Stimulated activated CD8-positive, alpha-beta memory T cell treated with anti-CD3 and anti-CD28 coated beads, Interleukin-15, amount 100 ng/mL, for 48 hours (primary cell): ENCODE measurements around the gene RGS3.
"Not testable (repeated sequence)": the region's sequence is repeated elsewhere in the genome, so short reads cannot be mapped to it uniquely, and the experiment has no call there.

Source experiments
- DNase-seq, 2 donors: peaks; one replicate each; pipeline ENCODE4 v3.0.0-alpha.2; 2020; ENCODE audit warnings: low read depth in 2 of 2

RGS3 gene

GRCh38 chr9:113488490-113488889, 25.0 kb downstream of the RGS3 start:
- no peak for DNase-seq

- DNase-seq: not testable (repeated sequence)
Measured at GRCh38 chr9:113491147-113491546, 27.6 kb downstream of the RGS3 start.

- no peak for DNase-seq
Measured at GRCh38 chr9:113492343-113493202, 29.0 kb downstream of the RGS3 start.

GRCh38 chr9:113493203-113493520, 29.6 kb downstream of the RGS3 start:
- no peak for DNase-seq

GRCh38 chr9:113495526-113495925, 32.0 kb downstream of the RGS3 start:
- no peak for DNase-seq

GRCh38 chr9:113497051-113497450, 33.5 kb downstream of the RGS3 start:
- DNase-seq: no peak

GRCh38 chr9:113499153-113499875, 35.8 kb downstream of the RGS3 start:
- DNase-seq: no peak

GRCh38 chr9:113499876-113500497, 36.5 kb downstream of the RGS3 start:
- no peak for DNase-seq

GRCh38 chr9:113501129-113501686, 37.7 kb downstream of the RGS3 start:
- DNase-seq: no peak

GRCh38 chr9:113501852-113502251, 38.3 kb downstream of the RGS3 start:
- no peak for DNase-seq

- no peak for DNase-seq
Measured at GRCh38 chr9:113502427-113503034, 39.0 kb downstream of the RGS3 start.

- no peak for DNase-seq
Measured at GRCh38 chr9:113503131-113503541, 39.6 kb downstream of the RGS3 start.

- no peak for DNase-seq
Measured at GRCh38 chr9:113503613-113504211, 40.2 kb downstream of the RGS3 start.

GRCh38 chr9:113504725-113505590, 41.4 kb downstream of the RGS3 start:
- no peak for DNase-seq

GRCh38 chr9:113506090-113506589, 42.6 kb downstream of the RGS3 start:
- DNase-seq: no peak

GRCh38 chr9:113507256-113507655, 43.7 kb downstream of the RGS3 start:
- DNase-seq: no peak

GRCh38 chr9:113508111-113508749, 44.7 kb downstream of the RGS3 start:
- no peak for DNase-seq

GRCh38 chr9:113509463-113509862, 45.9 kb downstream of the RGS3 start:
- DNase-seq: no peak

- no peak for DNase-seq
Measured at GRCh38 chr9:113511047-113511521, 47.6 kb downstream of the RGS3 start.
